T-cell (primary cell): Measurements from ENCODE around the gene CPB2. TPM values are rescaled to one million over a fixed set of nuclear protein-coding genes. Genes with fewer than 3 reads are reported as not detected.

Experiments used
- ATAC-seq, 4 experiments: fragments of 200-7000 bp in 3 of 4; fragments of 150-1000 bp in 1 of 4; cut with Tn5 transposase; replicated peaks in 1 of 4; 1 replicate in 3 of 4; 2 replicates in 1 of 4; pipeline ENCODE4 v1.10.0; 2021; ENCODE audit warnings: moderate library complexity in 3 of 4, mild to moderate bottlenecking in 2 of 4, moderate number of reproducible peaks in 1 of 4
- CTCF ChIA-PET, 2 donors: fragments of 300-600 bp; sonication (Branson Sonifier 250); formaldehyde crosslinking; loops; one replicate each; lab custom pipeline; 2022; ENCODE audit warnings: antibody characterized with exemption in 2 of 2; lab: Charles Lee
- POLR2A ChIA-PET, 2 donors: fragments of 300-600 bp; sonication (Branson Sonifier 250); formaldehyde crosslinking; loops; one replicate each; lab custom pipeline; 2022; ENCODE audit warnings: antibody characterized with exemption in 2 of 2; lab: Charles Lee
- DNase-seq, 35 experiments: peaks; one replicate each; pipeline versions ENCODE4 v3.0.0 to v3.0.0-alpha.2; 2013 to 2023
- H3K27ac ChIP-seq: one replicate; pipeline ENCODE4 v1.5.1; 2013; ENCODE audit warnings: low read length
- H3K27me3 ChIP-seq, 2 experiments: replicated peaks in 1 of 2; 1 replicate in 1 of 2; 2 replicates in 1 of 2; pipeline versions ENCODE4 v1.6.1 to v1.7.0; 2013; ENCODE audit warnings: low read length in 1 of 2, mixed read lengths in 1 of 2; ENCODE audit not compliant: control insufficient read depth in 2 of 2, insufficient read depth in 2 of 2; ENCODE audit errors: extremely low read depth in 1 of 2
- H3K36me3 ChIP-seq, 2 donors: 1 replicate in 1 of 2; 2 replicates in 1 of 2; pipeline versions ENCODE4 v1.6.1 to v1.7.0; 2013; ENCODE audit warnings: low read length in 1 of 2; ENCODE audit not compliant: control insufficient read depth in 2 of 2, insufficient read depth in 1 of 2; ENCODE audit errors: extremely low read depth in 1 of 2
- H3K4me1 ChIP-seq, 2 experiments: 1 replicate in 1 of 2; 2 replicates in 1 of 2; pipeline versions ENCODE4 v1.6.1 to v1.7.0; 2013; ENCODE audit warnings: low read length in 2 of 2, mixed read lengths in 1 of 2; ENCODE audit not compliant: insufficient read depth in 2 of 2, control insufficient read depth in 1 of 2; ENCODE audit errors: extremely low read depth in 1 of 2
- H3K4me3 ChIP-seq, 2 donors: 1 replicate in 1 of 2; 2 replicates in 1 of 2; pipeline versions ENCODE4 v1.5.1 to v1.7.0; 2013; ENCODE audit warnings: mild to moderate bottlenecking in 2 of 2, low read length in 1 of 2, moderate library complexity in 1 of 2; ENCODE audit not compliant: control insufficient read depth in 1 of 2; ENCODE audit errors: extremely low read depth in 1 of 2
- H3K9me3 ChIP-seq: 2 replicates; pipeline ENCODE4 v1.7.0; 2013
- H3K27ac Mint-ChIP-seq, 2 donors: one replicate each; pipeline ENCODE4 v1.8.0; 2020 to 2021; ENCODE audit warnings: mild to moderate bottlenecking in 2 of 2, mixed read lengths in 2 of 2
- H3K27me3 Mint-ChIP-seq, 2 donors: one replicate each; pipeline ENCODE4 v1.8.0; 2021 to 2022; ENCODE audit warnings: mixed read lengths in 2 of 2
- H3K36me3 Mint-ChIP-seq: one replicate; pipeline ENCODE4 v1.8.0; 2021; ENCODE audit warnings: mixed read lengths
- H3K4me1 Mint-ChIP-seq, 3 donors: one replicate each; pipeline ENCODE4 v1.8.0; 2020 to 2022; ENCODE audit warnings: mixed read lengths in 3 of 3, mild to moderate bottlenecking in 1 of 3
- H3K4me3 Mint-ChIP-seq, 3 donors: one replicate each; pipeline ENCODE4 v1.8.0; 2020 to 2022; ENCODE audit warnings: mild to moderate bottlenecking in 3 of 3, mixed read lengths in 3 of 3, moderate library complexity in 3 of 3
- H3K9me3 Mint-ChIP-seq, 3 donors: one replicate each; pipeline ENCODE4 v1.8.0; 2020 to 2022; ENCODE audit warnings: mixed read lengths in 3 of 3
- WGBS: methylation state at CpG from one replicate; pipeline ENCODE4 v1.1.5; 2013; ENCODE audit warnings: missing lambda C conversion rate; ENCODE audit not compliant: insufficient coverage; 5-methylcytosine and 5-hydroxymethylcytosine counted together
- total RNA-seq, 35 experiments: library from RNA in 6 of 35; stranded (reverse) in 6 of 35; fragments of 120-200 nt in 1 of 35; gene quantifications; one replicate each; pipeline versions ENCODE4 v1.2.1 to v1.2.4 and lab custom pipeline; 2013 to 2026

The CPB2 gene
- total RNA-seq, 5 donors from 2014 or later (not counting 1 experiment from before 2014, with no cell fraction given) = 0.13 to 0.29 (median 0.28) TPM; not detected in 2

DNA sequence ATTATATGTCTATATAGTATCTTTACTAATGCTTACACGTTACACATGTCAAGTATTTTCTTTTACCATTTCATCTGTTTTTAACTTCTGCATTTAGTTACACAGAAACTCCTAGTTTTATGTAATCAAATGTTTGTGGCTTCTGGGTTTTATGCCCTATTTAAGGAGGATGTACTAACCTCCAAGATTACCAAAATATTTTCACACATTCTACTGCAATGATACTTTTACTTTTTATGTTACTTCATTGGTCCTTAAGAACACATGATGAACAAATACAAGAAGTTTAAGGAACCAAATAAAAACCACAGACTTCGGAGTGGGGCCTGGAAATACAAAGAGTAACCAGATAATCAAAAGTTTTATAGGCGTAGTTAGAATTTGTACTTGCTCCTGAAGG lies 89.5 kb downstream of the CPB2 start:
- H3K9me3 ChIP-seq = no peaks in the 10 kb centered on the region
- CTCF ChIA-PET = no interaction called here
- Mint-ChIP-seq H3K4me1 (peaks cover 0 to 2% (median 0%) of the 10 kb centered on the region in 3 donors), H3K27ac (no peak overlapping the region), H3K36me3 (peaks cover 44% of the 10 kb centered on the region), H3K27me3 (no peaks in the 10 kb centered on the region), H3K4me3 (no peak overlapping the region), H3K9me3 (no peaks in the 10 kb centered on the region)
- H3K4me3 ChIP-seq = no peak overlapping the region
- no CpG with 5 or more reads among the region's 3 CpGs for WGBS
- no peaks in the 10 kb centered on the region for H3K4me1 ChIP-seq
- ATAC-seq (no peak), DNase-seq (no peak)
- H3K36me3 ChIP-seq = peaks cover 0 to 53% of the 10 kb centered on the region in 2 donors
- POLR2A ChIA-PET = no interaction called here
- H3K27ac ChIP-seq = no peak overlapping the region
- H3K27me3 ChIP-seq = no peaks in the 10 kb centered on the region

- no peak for ATAC-seq
- DNase-seq = no peak
- no peaks in the 10 kb centered on the region for H3K9me3 ChIP-seq
- H3K36me3 ChIP-seq = peaks cover 0 to 40% of the 10 kb centered on the region in 2 donors
- H3K27ac Mint-ChIP-seq = no peak overlapping the region
- no peaks in the 10 kb centered on the region for H3K27me3 ChIP-seq
- no peak overlapping the region for H3K4me3 ChIP-seq
- H3K27ac ChIP-seq = no peak overlapping the region
- H3K27me3 Mint-ChIP-seq = no peaks in the 10 kb centered on the region
- ChIA-PET POLR2A (no interaction called here), CTCF (interaction anchor here in 1 of 2 donors (0.6 kb wide), 1 partner anchor 60 kb away, joined by 6 read pairs; no protein-coding TSS in a partner anchor)
- H3K36me3 Mint-ChIP-seq = peaks cover 52% of the 10 kb centered on the region
- no peaks in the 10 kb centered on the region for H3K9me3 Mint-ChIP-seq
- no peak overlapping the region for H3K4me3 Mint-ChIP-seq
- no peaks in the 10 kb centered on the region for H3K4me1 ChIP-seq
- peaks cover 0 to 2% (median 0%) of the 10 kb centered on the region in 3 donors for H3K4me1 Mint-ChIP-seq
These were observed 92.4 kb downstream of the CPB2 start for GRCh38 chr13:46012404-46012803.

- peaks cover 0 to 2% (median 0%) of the 10 kb centered on the region in 3 donors for H3K4me1 Mint-ChIP-seq
- H3K4me3 Mint-ChIP-seq = no peak overlapping the region
- no peak for DNase-seq
- no peak overlapping the region for H3K4me3 ChIP-seq
- H3K27me3 Mint-ChIP-seq = no peaks in the 10 kb centered on the region
- no peak overlapping the region for H3K27ac ChIP-seq
- H3K9me3 Mint-ChIP-seq = no peaks in the 10 kb centered on the region
- ChIA-PET POLR2A (no interaction called here), CTCF (interaction anchor here in 1 of 2 donors (0.5 to 1.0 kb wide), 3 partner anchors 9 to 161 kb away, joined by 3 to 5 read pairs (median 5); no protein-coding TSS in a partner anchor)
- H3K36me3 ChIP-seq = peaks cover 0 to 30% of the 10 kb centered on the region in 2 donors
- 97% methylated on average over 5 of the region's 6 CpGs for WGBS
- H3K9me3 ChIP-seq = no peaks in the 10 kb centered on the region
- peaks cover 46% of the 10 kb centered on the region for H3K36me3 Mint-ChIP-seq
- no peak overlapping the region for H3K27ac Mint-ChIP-seq
- H3K27me3 ChIP-seq = no peaks in the 10 kb centered on the region
- ATAC-seq = no peak
- no peaks in the 10 kb centered on the region for H3K4me1 ChIP-seq
These were observed 94.7 kb downstream of the CPB2 start for GRCh38 chr13:46010148-46010547.

DNA sequence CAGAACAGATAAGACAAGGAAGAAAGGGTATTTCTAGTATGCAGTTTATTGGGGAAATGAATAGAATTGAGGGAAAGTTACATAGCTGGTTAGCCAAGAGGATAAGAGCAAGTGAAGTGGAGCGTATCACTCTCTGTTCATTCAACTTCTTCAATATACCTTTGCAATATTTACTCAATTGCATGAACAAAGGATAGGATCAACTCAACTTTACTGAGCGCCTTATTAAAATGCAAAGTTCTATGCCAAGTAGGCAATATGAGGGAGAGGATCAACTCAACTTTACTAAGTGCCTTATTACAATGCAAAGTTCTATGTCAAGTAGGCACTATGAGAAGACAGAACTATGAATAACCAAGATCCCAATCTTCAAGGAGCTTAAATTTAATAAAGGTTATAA lies 96.2 kb downstream of the CPB2 start:
- no CpG with 5 or more reads among the region's 2 CpGs for WGBS
- Histone ChIP-seq H3K36me3 (peaks cover 0 to 30% of the 10 kb centered on the region in 2 donors), H3K27ac (no peak overlapping the region), H3K9me3 (no peaks in the 10 kb centered on the region), H3K4me3 (no peak overlapping the region), H3K4me1 (no peaks in the 10 kb centered on the region), H3K27me3 (no peaks in the 10 kb centered on the region)
- Mint-ChIP-seq H3K36me3 (peaks cover 51% of the 10 kb centered on the region), H3K4me1 (peaks cover 0 to 2% (median 1%) of the 10 kb centered on the region in 3 donors), H3K9me3 (no peaks in the 10 kb centered on the region), H3K27me3 (no peaks in the 10 kb centered on the region), H3K4me3 (no peak overlapping the region), H3K27ac (no peak overlapping the region)
- ChIA-PET POLR2A (no interaction called here), CTCF (no interaction called here)
- ATAC-seq = no peak
- no peak for DNase-seq

GRCh38 chr13:46006688-46007452 lies 98.0 kb downstream of the CPB2 start:
- peaks cover 0 to 38% of the 10 kb centered on the region in 2 donors for H3K36me3 ChIP-seq
- no peak for ATAC-seq
- peaks cover 0 to 8% (median 8%) of the 10 kb centered on the region in 3 donors for H3K4me1 Mint-ChIP-seq
- no peaks in the 10 kb centered on the region for H3K4me1 ChIP-seq
- no peaks in the 10 kb centered on the region for H3K9me3 Mint-ChIP-seq
- no peaks in the 10 kb centered on the region for H3K27me3 ChIP-seq
- H3K4me3 ChIP-seq = no peak overlapping the region
- 93% methylated on average over 2 of the region's 6 CpGs for WGBS
- no peak overlapping the region for H3K27ac ChIP-seq
- no peak overlapping the region for H3K27ac Mint-ChIP-seq
- ChIA-PET POLR2A (interaction anchor here in 1 of 2 donors (0.6 kb wide), 2 partner anchors 558 to 1699 kb away, joined by 3 to 5 read pairs; no protein-coding TSS in a partner anchor), CTCF (interaction anchor here in 1 of 2 donors (0.5 kb wide), 1 partner anchor 863 kb away, joined by 11 read pairs; no protein-coding TSS in a partner anchor)
- H3K36me3 Mint-ChIP-seq = peaks cover 61% of the 10 kb centered on the region
- no peak for DNase-seq
- H3K9me3 ChIP-seq = no peaks in the 10 kb centered on the region
- no peaks in the 10 kb centered on the region for H3K27me3 Mint-ChIP-seq
- H3K4me3 Mint-ChIP-seq = no peak overlapping the region

DNA sequence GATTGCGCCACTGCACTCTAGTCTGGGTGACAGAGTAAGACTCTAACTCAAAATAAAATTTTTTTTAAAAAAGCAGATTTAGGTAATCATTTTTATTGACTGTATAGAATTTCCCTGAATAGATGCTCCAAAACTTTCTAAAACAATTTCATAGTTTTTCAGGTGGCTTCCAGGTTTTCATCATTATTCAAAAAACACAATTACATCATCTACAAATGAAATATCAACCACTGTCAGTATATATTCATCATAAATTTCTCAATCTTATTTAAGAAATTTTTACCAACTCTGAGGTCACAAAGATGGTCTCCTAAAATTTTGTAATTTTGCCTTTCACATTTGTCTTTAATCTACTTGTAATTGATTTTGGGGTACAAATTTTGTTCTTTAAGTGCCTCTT lies 100.3 kb downstream of the CPB2 start:
- peaks cover 0 to 8% (median 8%) of the 10 kb centered on the region in 3 donors for H3K4me1 Mint-ChIP-seq
- no peak for ATAC-seq

More for the DNA sequence above, 100.3 kb downstream of the CPB2 start:
- Histone ChIP-seq H3K4me1 (no peaks in the 10 kb centered on the region), H3K9me3 (no peaks in the 10 kb centered on the region), H3K36me3 (peaks cover 2 to 49% of the 10 kb centered on the region in 2 donors), H3K27ac (no peak overlapping the region), H3K27me3 (no peaks in the 10 kb centered on the region), H3K4me3 (no peak overlapping the region)
- ChIA-PET CTCF (no interaction called here), POLR2A (no interaction called here)
- WGBS = no CpG with 5 or more reads among the region's 1 CpG
- no peak for DNase-seq
- Mint-ChIP-seq H3K36me3 (peaks cover 74% of the 10 kb centered on the region), H3K9me3 (no peaks in the 10 kb centered on the region), H3K4me3 (no peak overlapping the region), H3K27ac (no peak overlapping the region), H3K27me3 (no peaks in the 10 kb centered on the region)
